ENCODE results near the gene OTOL1.

Gene OTOL1

GRCh38 chr3:161496508-161496907, at the start of gene OTOL1:
Gene OTOL1 (plus strand): TSS chr3:161496808. CDS start chr3:161496808, 0 bp downstream.
- Histone ChIP-seq H3K4me1 (ENCODE audit: control insufficient read depth in 1 of 2, insufficient read depth in 2 of 2, low read length in 2 of 2) (no peaks in the 10 kb centered on the region), H3K27ac (ENCODE audit: low read length) (no peak within 1 kb of the TSS), H3K4me3 (ENCODE audit: low read depth in 1 of 2, low read length in 2 of 2) (no peak within 1 kb of the TSS), H3K27me3 (ENCODE audit: low read depth, low read length) (no peaks in the 10 kb centered on the region), H3K36me3 (ENCODE audit: control insufficient read depth in 1 of 2, insufficient read depth in 2 of 2, low read length in 2 of 2) (no peaks in the 10 kb centered on the region), H3K9me3 (ENCODE audit: control insufficient read depth in 1 of 2, low read length in 2 of 2) (peaks cover 0 to 9% of the 10 kb centered on the region in 2 donors)

GRCh38 chr3:161449785-161450184, 46.8 kb upstream of the OTOL1 start:
- H3K27me3 ChIP-seq (ENCODE audit: low read depth, low read length) = no peaks in the 10 kb centered on the region
- no peaks in the 10 kb centered on the region for H3K4me1 ChIP-seq (ENCODE audit: control insufficient read depth in 1 of 2, insufficient read depth in 2 of 2, low read length in 2 of 2)
- H3K36me3 ChIP-seq (ENCODE audit: control insufficient read depth in 1 of 2, insufficient read depth in 2 of 2, low read length in 2 of 2) = no peaks in the 10 kb centered on the region
- no peaks in the 10 kb centered on the region for H3K9me3 ChIP-seq (ENCODE audit: control insufficient read depth in 1 of 2, low read length in 2 of 2)
- no peak overlapping the region for H3K27ac ChIP-seq (ENCODE audit: low read length)
- H3K4me3 ChIP-seq (ENCODE audit: low read depth in 1 of 2, low read length in 2 of 2) = no peak overlapping the region

GRCh38 chr3:161452179-161452578, 44.4 kb upstream of the OTOL1 start:
- no peaks in the 10 kb centered on the region for H3K27me3 ChIP-seq (ENCODE audit: low read depth, low read length)
- H3K36me3 ChIP-seq (ENCODE audit: control insufficient read depth in 1 of 2, insufficient read depth in 2 of 2, low read length in 2 of 2) = no peaks in the 10 kb centered on the region
- no peaks in the 10 kb centered on the region for H3K9me3 ChIP-seq (ENCODE audit: control insufficient read depth in 1 of 2, low read length in 2 of 2)
- no peaks in the 10 kb centered on the region for H3K4me1 ChIP-seq (ENCODE audit: control insufficient read depth in 1 of 2, insufficient read depth in 2 of 2, low read length in 2 of 2)
- H3K27ac ChIP-seq (ENCODE audit: low read length) = no peak overlapping the region
- no peak overlapping the region for H3K4me3 ChIP-seq (ENCODE audit: low read depth in 1 of 2, low read length in 2 of 2)

GRCh38 chr3:161454615-161455014, 42.0 kb upstream of the OTOL1 start:
- no peaks in the 10 kb centered on the region for H3K4me1 ChIP-seq (ENCODE audit: control insufficient read depth in 1 of 2, insufficient read depth in 2 of 2, low read length in 2 of 2)
- H3K27ac ChIP-seq (ENCODE audit: low read length) = no peak overlapping the region

GRCh38 chr3:161455962-161456361, 40.6 kb upstream of the OTOL1 start:
- no peaks in the 10 kb centered on the region for H3K4me1 ChIP-seq (ENCODE audit: control insufficient read depth in 1 of 2, insufficient read depth in 2 of 2, low read length in 2 of 2)
- H3K36me3 ChIP-seq (ENCODE audit: control insufficient read depth in 1 of 2, insufficient read depth in 2 of 2, low read length in 2 of 2) = no peaks in the 10 kb centered on the region
- no peaks in the 10 kb centered on the region for H3K9me3 ChIP-seq (ENCODE audit: control insufficient read depth in 1 of 2, low read length in 2 of 2)
- H3K27ac ChIP-seq (ENCODE audit: low read length) = no peak overlapping the region
- H3K27me3 ChIP-seq (ENCODE audit: low read depth, low read length) = no peaks in the 10 kb centered on the region
- H3K4me3 ChIP-seq (ENCODE audit: low read depth in 1 of 2, low read length in 2 of 2) = no peak overlapping the region

More at GRCh38 chr3:161454615-161455014, 42.0 kb upstream of the OTOL1 start:
- no peaks in the 10 kb centered on the region for H3K36me3 ChIP-seq (ENCODE audit: control insufficient read depth in 1 of 2, insufficient read depth in 2 of 2, low read length in 2 of 2)
- H3K4me3 ChIP-seq (ENCODE audit: low read depth in 1 of 2, low read length in 2 of 2) = no peak overlapping the region
- no peaks in the 10 kb centered on the region for H3K9me3 ChIP-seq (ENCODE audit: control insufficient read depth in 1 of 2, low read length in 2 of 2)
- H3K27me3 ChIP-seq (ENCODE audit: low read depth, low read length) = no peaks in the 10 kb centered on the region

GRCh38 chr3:161462138-161462537, 34.5 kb upstream of the OTOL1 start:
- Histone ChIP-seq H3K27ac (ENCODE audit: low read length) (no peak overlapping the region), H3K4me1 (ENCODE audit: control insufficient read depth in 1 of 2, insufficient read depth in 2 of 2, low read length in 2 of 2) (no peaks in the 10 kb centered on the region), H3K9me3 (ENCODE audit: control insufficient read depth in 1 of 2, low read length in 2 of 2) (peaks cover 0 to 12% of the 10 kb centered on the region in 2 donors), H3K27me3 (ENCODE audit: low read depth, low read length) (no peaks in the 10 kb centered on the region), H3K36me3 (ENCODE audit: control insufficient read depth in 1 of 2, insufficient read depth in 2 of 2, low read length in 2 of 2) (no peaks in the 10 kb centered on the region), H3K4me3 (ENCODE audit: low read depth in 1 of 2, low read length in 2 of 2) (no peak overlapping the region)

- H3K4me1 ChIP-seq (ENCODE audit: control insufficient read depth in 1 of 2, insufficient read depth in 2 of 2, low read length in 2 of 2) = no peaks in the 10 kb centered on the region
- no peak overlapping the region for H3K27ac ChIP-seq (ENCODE audit: low read length)
- no peaks in the 10 kb centered on the region for H3K27me3 ChIP-seq (ENCODE audit: low read depth, low read length)
- H3K9me3 ChIP-seq (ENCODE audit: control insufficient read depth in 1 of 2, low read length in 2 of 2) = no peaks in the 10 kb centered on the region
- H3K4me3 ChIP-seq (ENCODE audit: low read depth in 1 of 2, low read length in 2 of 2) = no peak overlapping the region
- H3K36me3 ChIP-seq (ENCODE audit: control insufficient read depth in 1 of 2, insufficient read depth in 2 of 2, low read length in 2 of 2) = no peaks in the 10 kb centered on the region
These were observed 25.4 kb upstream of the OTOL1 start for GRCh38 chr3:161471211-161471610.

- H3K9me3 ChIP-seq (ENCODE audit: control insufficient read depth in 1 of 2, low read length in 2 of 2) = no peaks in the 10 kb centered on the region
- H3K4me3 ChIP-seq (ENCODE audit: low read depth in 1 of 2, low read length in 2 of 2) = no peak overlapping the region
- no peaks in the 10 kb centered on the region for H3K4me1 ChIP-seq (ENCODE audit: control insufficient read depth in 1 of 2, insufficient read depth in 2 of 2, low read length in 2 of 2)
- no peak overlapping the region for H3K27ac ChIP-seq (ENCODE audit: low read length)
- H3K27me3 ChIP-seq (ENCODE audit: low read depth, low read length) = no peaks in the 10 kb centered on the region
- no peaks in the 10 kb centered on the region for H3K36me3 ChIP-seq (ENCODE audit: control insufficient read depth in 1 of 2, insufficient read depth in 2 of 2, low read length in 2 of 2)
These were observed 22.5 kb upstream of the OTOL1 start for GRCh38 chr3:161474139-161474538.

GRCh38 chr3:161474741-161475140, 21.9 kb upstream of the OTOL1 start:
- Histone ChIP-seq H3K4me1 (ENCODE audit: control insufficient read depth in 1 of 2, insufficient read depth in 2 of 2, low read length in 2 of 2) (no peaks in the 10 kb centered on the region), H3K36me3 (ENCODE audit: control insufficient read depth in 1 of 2, insufficient read depth in 2 of 2, low read length in 2 of 2) (no peaks in the 10 kb centered on the region), H3K4me3 (ENCODE audit: low read depth in 1 of 2, low read length in 2 of 2) (no peak overlapping the region), H3K27me3 (ENCODE audit: low read depth, low read length) (no peaks in the 10 kb centered on the region), H3K9me3 (ENCODE audit: control insufficient read depth in 1 of 2, low read length in 2 of 2) (no peaks in the 10 kb centered on the region), H3K27ac (ENCODE audit: low read length) (no peak overlapping the region)

GRCh38 chr3:161475206-161475605, 21.4 kb upstream of the OTOL1 start:
- H3K4me3 ChIP-seq (ENCODE audit: low read depth in 1 of 2, low read length in 2 of 2) = no peak overlapping the region
- H3K27ac ChIP-seq (ENCODE audit: low read length) = no peak overlapping the region
- H3K4me1 ChIP-seq (ENCODE audit: control insufficient read depth in 1 of 2, insufficient read depth in 2 of 2, low read length in 2 of 2) = no peaks in the 10 kb centered on the region
- no peaks in the 10 kb centered on the region for H3K36me3 ChIP-seq (ENCODE audit: control insufficient read depth in 1 of 2, insufficient read depth in 2 of 2, low read length in 2 of 2)
- H3K9me3 ChIP-seq (ENCODE audit: control insufficient read depth in 1 of 2, low read length in 2 of 2) = no peaks in the 10 kb centered on the region
- H3K27me3 ChIP-seq (ENCODE audit: low read depth, low read length) = no peaks in the 10 kb centered on the region

GRCh38 chr3:161475905-161476304, 20.7 kb upstream of the OTOL1 start:
- H3K4me3 ChIP-seq (ENCODE audit: low read depth in 1 of 2, low read length in 2 of 2) = no peak overlapping the region
- no peaks in the 10 kb centered on the region for H3K27me3 ChIP-seq (ENCODE audit: low read depth, low read length)
- H3K9me3 ChIP-seq (ENCODE audit: control insufficient read depth in 1 of 2, low read length in 2 of 2) = no peaks in the 10 kb centered on the region
- H3K4me1 ChIP-seq (ENCODE audit: control insufficient read depth in 1 of 2, insufficient read depth in 2 of 2, low read length in 2 of 2) = no peaks in the 10 kb centered on the region
- H3K27ac ChIP-seq (ENCODE audit: low read length) = no peak overlapping the region
- no peaks in the 10 kb centered on the region for H3K36me3 ChIP-seq (ENCODE audit: control insufficient read depth in 1 of 2, insufficient read depth in 2 of 2, low read length in 2 of 2)

GRCh38 chr3:161484226-161484625, 12.4 kb upstream of the OTOL1 start:
- Histone ChIP-seq H3K4me1 (ENCODE audit: control insufficient read depth in 1 of 2, insufficient read depth in 2 of 2, low read length in 2 of 2) (no peaks in the 10 kb centered on the region), H3K27me3 (ENCODE audit: low read depth, low read length) (no peaks in the 10 kb centered on the region), H3K9me3 (ENCODE audit: control insufficient read depth in 1 of 2, low read length in 2 of 2) (no peaks in the 10 kb centered on the region), H3K36me3 (ENCODE audit: control insufficient read depth in 1 of 2, insufficient read depth in 2 of 2, low read length in 2 of 2) (no peaks in the 10 kb centered on the region), H3K4me3 (ENCODE audit: low read depth in 1 of 2, low read length in 2 of 2) (no peak overlapping the region), H3K27ac (ENCODE audit: low read length) (no peak overlapping the region)
